Neural cell (in vitro differentiated cells): ENCODE data around the gene DDX21. TPM values are rescaled to one million over a fixed set of nuclear protein-coding genes. Genes with fewer than 3 reads are reported as not detected.

Source experiments
- H2AFZ ChIP-seq: fragments of 200-600, 300-800 bp; sonication (generic), shearing (Covaris generic); 2 replicates; pipeline ENCODE4 v1.6.0; 2014; ENCODE audit warnings: low read depth, mild to moderate bottlenecking, antibody characterized with exemption, low read length, moderate library complexity
- H3F3A ChIP-seq: fragments of 200-600 bp; shearing (Covaris generic); 2 replicates; pipeline ENCODE4 v1.6.1; 2016; ENCODE audit warnings: mild to moderate bottlenecking, moderate library complexity, mixed read lengths, antibody characterized with exemption, low read length; ENCODE audit not compliant: insufficient read depth, poor library complexity, severe bottlenecking
- H3K27ac ChIP-seq: fragments of 200-600, 300-800 bp; sonication (generic), shearing (Covaris generic); 2 replicates; pipeline ENCODE4 v1.5.1; 2014; ENCODE audit warnings: mild to moderate bottlenecking, low read length, moderate library complexity
- H3K27me3 ChIP-seq: fragments of 300-800, 200-600 bp; sonication (generic), shearing (Covaris generic); 2 replicates; pipeline ENCODE4 v1.6.0; 2014; ENCODE audit warnings: mild to moderate bottlenecking, low read depth, low read length, moderate library complexity; ENCODE audit not compliant: insufficient read depth
- H3K36me3 ChIP-seq: fragments of 300-800, 200-600 bp; sonication (generic), shearing (Covaris generic); 2 replicates; pipeline ENCODE4 v1.5.1; 2014; ENCODE audit warnings: mild to moderate bottlenecking, antibody characterized with exemption, low read length, moderate library complexity; ENCODE audit not compliant: insufficient read depth
- H3K4me2 ChIP-seq: fragments of 300-800, 200-600 bp; sonication (generic), shearing (Covaris generic); 2 replicates; pipeline ENCODE4 v1.6.0; 2014; ENCODE audit warnings: mild to moderate bottlenecking, low read length
- H3K4me3 ChIP-seq: fragments of 300-800, 200-600 bp; sonication (generic), shearing (Covaris generic); 2 replicates; pipeline ENCODE4 v1.5.1; 2014; ENCODE audit warnings: mild to moderate bottlenecking, low read length, moderate library complexity
- H3K79me2 ChIP-seq: fragments of 200-600 bp; shearing (Covaris generic); replicated peaks from 2 replicates; pipeline ENCODE4 v1.6.0; 2014; ENCODE audit warnings: mild to moderate bottlenecking, low read length, moderate library complexity; ENCODE audit not compliant: insufficient read depth
- H3K9ac ChIP-seq: fragments of 300-800, 200-600 bp; sonication (generic), shearing (Covaris generic); 2 replicates; pipeline ENCODE4 v1.6.1; 2016; ENCODE audit warnings: mild to moderate bottlenecking, low read length, mixed read lengths
- H3K9me2 ChIP-seq: fragments of 200-600 bp; shearing (Covaris generic); 2 replicates; pipeline ENCODE4 v1.6.1; 2016; ENCODE audit warnings: mild to moderate bottlenecking, low read length, mixed read lengths; ENCODE audit not compliant: insufficient read depth
- H3K9me3 ChIP-seq: fragments of 200-600, 300-800 bp; sonication (generic), shearing (Covaris generic); 2 replicates; pipeline ENCODE4 v1.6.1; 2016; ENCODE audit warnings: mild to moderate bottlenecking, mixed run types, low read length, moderate library complexity, mixed read lengths
- H4K20me1 ChIP-seq: fragments of 200-600 bp; shearing (Covaris generic); 2 replicates; pipeline ENCODE4 v1.6.1; 2016; ENCODE audit warnings: mild to moderate bottlenecking, mixed run types; ENCODE audit not compliant: insufficient read depth
- EP300 ChIP-seq: fragments of 450-650 bp; conservative IDR thresholded peaks from 2 replicates; pipeline ENCODE4 v1.6.1; 2014; ENCODE audit warnings: antibody characterized with exemption, mild to moderate bottlenecking, moderate library complexity; ENCODE audit not compliant: poor library complexity, severe bottlenecking
- EZH2 ChIP-seq: fragments of 200-600, 300-800 bp; shearing (Covaris generic), sonication (generic); IDR thresholded peaks from 2 replicates; pipeline ENCODE4 v1.6.1; 2014; ENCODE audit warnings: antibody characterized with exemption, low read length, borderline replicate concordance, mild to moderate bottlenecking; ENCODE audit not compliant: insufficient read depth, poor library complexity, severe bottlenecking
- MXI1 ChIP-seq: fragments of 450-650 bp; conservative IDR thresholded peaks from 2 replicates; pipeline ENCODE4 v1.6.1; 2014; ENCODE audit warnings: antibody characterized with exemption, mild to moderate bottlenecking; ENCODE audit not compliant: poor library complexity, severe bottlenecking
- POLR2AphosphoS5 ChIP-seq: IDR thresholded peaks from 2 replicates; pipeline ENCODE4 v1.6.1; 2012
- RAD21 ChIP-seq: fragments of 450-650 bp; conservative IDR thresholded peaks from 2 replicates; pipeline ENCODE4 v1.6.1; 2014; ENCODE audit warnings: antibody characterized with exemption, mild to moderate bottlenecking, moderate library complexity
- SMC3 ChIP-seq: fragments of 450-650 bp; conservative IDR thresholded peaks from 2 replicates; pipeline ENCODE4 v1.6.1; 2014; ENCODE audit warnings: antibody characterized with exemption, mild to moderate bottlenecking, moderate library complexity; ENCODE audit not compliant: poor library complexity
- TAF1 ChIP-seq: IDR thresholded peaks from 2 replicates; pipeline ENCODE4 v1.6.1; 2012; ENCODE audit warnings: low read depth
- polyA plus RNA-seq: library from polyadenylated mRNA; depleted of rRNA; stranded (reverse); fragments of >200 nt; gene quantifications from 2 replicates; pipeline ENCODE4 v1.2.3, GENCODE V29; 2014
- TF ChIP-seq, protein P1 (sequence below): IDR thresholded peaks from 2 replicates; pipeline ENCODE4 v1.6.1; 2012; ENCODE audit warnings: borderline replicate concordance
- TF ChIP-seq, protein P2 (sequence below): fragments of 450-650 bp; IDR thresholded peaks from 2 replicates; pipeline ENCODE4 v1.5.1; 2014; ENCODE audit warnings: antibody characterized with exemption, mild to moderate bottlenecking, moderate library complexity; ENCODE audit not compliant: poor library complexity, severe bottlenecking

DDX21 gene
- polyA plus RNA-seq, 1 donor from 2014 or later = 33.0 TPM

DNA sequence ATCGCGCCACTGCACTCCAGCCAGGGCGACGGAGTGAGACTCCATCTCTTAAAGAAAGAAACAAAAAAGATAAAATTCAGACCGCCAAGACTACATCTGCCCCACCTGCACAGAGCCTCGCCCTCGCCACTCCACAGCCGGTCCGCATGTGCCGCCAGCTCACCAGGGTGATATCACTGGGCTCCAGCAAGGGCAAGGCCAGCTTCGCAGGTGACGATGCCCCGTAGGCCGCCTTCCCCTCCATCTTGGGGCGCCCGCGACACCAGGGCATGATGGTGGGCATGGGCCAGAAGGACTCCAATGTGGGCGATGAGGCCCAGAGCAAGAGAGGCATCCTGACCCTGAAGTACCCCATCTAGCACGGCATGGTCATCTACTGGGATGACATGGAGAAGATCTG, 66.6 kb downstream of the DDX21 start:
- H3K27ac ChIP-seq = no peak overlapping the region
- H2AFZ ChIP-seq = no peak overlapping the region
- TF ChIP-seq MXI1 = no peak
- no peak for TF ChIP-seq EP300
- TF ChIP-seq, protein P1, sequence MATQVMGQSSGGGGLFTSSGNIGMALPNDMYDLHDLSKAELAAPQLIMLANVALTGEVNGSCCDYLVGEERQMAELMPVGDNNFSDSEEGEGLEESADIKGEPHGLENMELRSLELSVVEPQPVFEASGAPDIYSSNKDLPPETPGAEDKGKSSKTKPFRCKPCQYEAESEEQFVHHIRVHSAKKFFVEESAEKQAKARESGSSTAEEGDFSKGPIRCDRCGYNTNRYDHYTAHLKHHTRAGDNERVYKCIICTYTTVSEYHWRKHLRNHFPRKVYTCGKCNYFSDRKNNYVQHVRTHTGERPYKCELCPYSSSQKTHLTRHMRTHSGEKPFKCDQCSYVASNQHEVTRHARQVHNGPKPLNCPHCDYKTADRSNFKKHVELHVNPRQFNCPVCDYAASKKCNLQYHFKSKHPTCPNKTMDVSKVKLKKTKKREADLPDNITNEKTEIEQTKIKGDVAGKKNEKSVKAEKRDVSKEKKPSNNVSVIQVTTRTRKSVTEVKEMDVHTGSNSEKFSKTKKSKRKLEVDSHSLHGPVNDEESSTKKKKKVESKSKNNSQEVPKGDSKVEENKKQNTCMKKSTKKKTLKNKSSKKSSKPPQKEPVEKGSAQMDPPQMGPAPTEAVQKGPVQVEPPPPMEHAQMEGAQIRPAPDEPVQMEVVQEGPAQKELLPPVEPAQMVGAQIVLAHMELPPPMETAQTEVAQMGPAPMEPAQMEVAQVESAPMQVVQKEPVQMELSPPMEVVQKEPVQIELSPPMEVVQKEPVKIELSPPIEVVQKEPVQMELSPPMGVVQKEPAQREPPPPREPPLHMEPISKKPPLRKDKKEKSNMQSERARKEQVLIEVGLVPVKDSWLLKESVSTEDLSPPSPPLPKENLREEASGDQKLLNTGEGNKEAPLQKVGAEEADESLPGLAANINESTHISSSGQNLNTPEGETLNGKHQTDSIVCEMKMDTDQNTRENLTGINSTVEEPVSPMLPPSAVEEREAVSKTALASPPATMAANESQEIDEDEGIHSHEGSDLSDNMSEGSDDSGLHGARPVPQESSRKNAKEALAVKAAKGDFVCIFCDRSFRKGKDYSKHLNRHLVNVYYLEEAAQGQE = no peak
- no peak for TF ChIP-seq TAF1
- TF ChIP-seq POLR2AphosphoS5 = no peak
- TF ChIP-seq SMC3 = no peak
- no peak for TF ChIP-seq EZH2
- TF ChIP-seq, protein P2, sequence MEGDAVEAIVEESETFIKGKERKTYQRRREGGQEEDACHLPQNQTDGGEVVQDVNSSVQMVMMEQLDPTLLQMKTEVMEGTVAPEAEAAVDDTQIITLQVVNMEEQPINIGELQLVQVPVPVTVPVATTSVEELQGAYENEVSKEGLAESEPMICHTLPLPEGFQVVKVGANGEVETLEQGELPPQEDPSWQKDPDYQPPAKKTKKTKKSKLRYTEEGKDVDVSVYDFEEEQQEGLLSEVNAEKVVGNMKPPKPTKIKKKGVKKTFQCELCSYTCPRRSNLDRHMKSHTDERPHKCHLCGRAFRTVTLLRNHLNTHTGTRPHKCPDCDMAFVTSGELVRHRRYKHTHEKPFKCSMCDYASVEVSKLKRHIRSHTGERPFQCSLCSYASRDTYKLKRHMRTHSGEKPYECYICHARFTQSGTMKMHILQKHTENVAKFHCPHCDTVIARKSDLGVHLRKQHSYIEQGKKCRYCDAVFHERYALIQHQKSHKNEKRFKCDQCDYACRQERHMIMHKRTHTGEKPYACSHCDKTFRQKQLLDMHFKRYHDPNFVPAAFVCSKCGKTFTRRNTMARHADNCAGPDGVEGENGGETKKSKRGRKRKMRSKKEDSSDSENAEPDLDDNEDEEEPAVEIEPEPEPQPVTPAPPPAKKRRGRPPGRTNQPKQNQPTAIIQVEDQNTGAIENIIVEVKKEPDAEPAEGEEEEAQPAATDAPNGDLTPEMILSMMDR = no peak
- no peak for TF ChIP-seq RAD21
- H3K9me2 ChIP-seq = no peaks in the 10 kb centered on the region
- no peaks in the 10 kb centered on the region for H3K27me3 ChIP-seq
- no peaks in the 10 kb centered on the region for H3K79me2 ChIP-seq
- no peaks in the 10 kb centered on the region for H3K9me3 ChIP-seq
- H3K36me3 ChIP-seq = no peaks in the 10 kb centered on the region
- H3K4me2 ChIP-seq = no peak overlapping the region
- no peak overlapping the region for H3K9ac ChIP-seq
- H3F3A ChIP-seq = no peaks in the 10 kb centered on the region
- H3K4me3 ChIP-seq = no peak overlapping the region
- H4K20me1 ChIP-seq = no peaks in the 10 kb centered on the region

DNA sequence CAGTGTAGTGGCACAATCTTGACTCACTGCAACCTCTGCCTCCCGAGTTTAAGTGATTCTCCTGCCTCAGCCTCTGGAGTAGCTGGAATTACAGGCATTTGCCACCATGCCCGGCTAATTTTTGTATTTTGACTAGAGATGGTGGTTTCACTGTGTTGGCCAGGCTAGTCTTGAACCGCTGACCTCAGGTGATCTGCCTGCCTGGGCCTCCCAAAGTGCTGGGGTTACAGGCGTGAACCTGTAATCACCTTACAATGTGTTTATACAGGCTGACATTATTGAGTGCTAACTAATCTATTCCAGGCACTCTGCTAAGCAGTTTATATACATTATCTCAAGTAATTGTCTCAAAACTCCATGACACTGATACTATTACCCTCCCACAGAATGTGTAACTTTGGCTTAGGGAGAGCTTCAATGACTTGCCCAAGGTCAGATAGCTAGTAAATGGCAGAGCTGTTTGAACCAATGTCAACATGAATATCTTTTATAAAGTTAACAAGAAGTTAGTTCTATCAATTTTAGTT, 69.5 kb downstream of the DDX21 start:
- Histone ChIP-seq H3F3A (no peaks in the 10 kb centered on the region), H3K9ac (no peak overlapping the region), H3K4me3 (no peak overlapping the region), H3K27ac (no peak overlapping the region), H3K36me3 (no peaks in the 10 kb centered on the region), H3K4me2 (no peak overlapping the region), H3K79me2 (no peaks in the 10 kb centered on the region), H3K27me3 (no peaks in the 10 kb centered on the region), H2AFZ (no peak overlapping the region), H3K9me3 (peaks cover 7% of the 10 kb centered on the region), H3K9me2 (no peaks in the 10 kb centered on the region), H4K20me1 (no peaks in the 10 kb centered on the region)
- no peak for TF ChIP-seq SMC3
- TF ChIP-seq, protein P2 = no peak
